Ureter (tissue), 1 donor: ENCODE data around the gene ASB12. TPM values are rescaled to one million over a fixed set of nuclear protein-coding genes. Genes with fewer than 3 reads are reported as not detected.
"Not testable (repeated sequence)": the region's sequence is repeated elsewhere in the genome, so short reads cannot be mapped to it uniquely, and the experiment has no call there.

Source experiments
- DNase-seq: peaks from one replicate; pipeline ENCODE4 v3.0.0-alpha.2; 2020; ENCODE audit warnings: low spot score
- total RNA-seq: library from RNA; stranded (reverse); gene quantifications from one replicate; pipeline ENCODE4 v1.2.4, GENCODE V29; 2023
- donor health status: DM: yes; HTN: yes; CAD: no.

ASB12 gene
- 2.1 TPM for total RNA-seq

- no peak for DNase-seq
Measured at GRCh38 chrX:64230123-64230970, at the start of gene ASB12. Gene ASB12, minus strand, starts transcription at chrX:64230607. Its CDS starts 4,957 bp downstream, at chrX:64225650.

DNA sequence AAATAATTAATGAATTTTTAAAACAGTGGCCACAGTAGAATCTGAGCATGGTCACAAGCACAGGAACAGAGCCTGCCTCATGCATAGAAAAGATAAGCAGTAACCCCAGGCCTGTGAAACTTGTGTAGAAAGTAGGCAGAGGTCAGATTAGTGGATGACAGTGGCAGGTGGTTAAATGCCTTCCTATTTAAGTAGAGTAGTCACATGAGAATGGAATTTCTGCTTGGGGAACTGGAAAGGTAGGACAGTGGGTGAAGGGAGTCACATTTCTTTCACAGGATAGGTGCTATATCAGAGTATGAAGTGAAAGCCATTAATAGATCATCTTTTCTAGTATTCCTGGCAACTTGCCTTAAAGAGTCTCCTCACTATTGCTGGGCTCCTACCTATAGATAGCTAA, 34.9 kb upstream of the ASB12 start:
- no peak for DNase-seq

DNA sequence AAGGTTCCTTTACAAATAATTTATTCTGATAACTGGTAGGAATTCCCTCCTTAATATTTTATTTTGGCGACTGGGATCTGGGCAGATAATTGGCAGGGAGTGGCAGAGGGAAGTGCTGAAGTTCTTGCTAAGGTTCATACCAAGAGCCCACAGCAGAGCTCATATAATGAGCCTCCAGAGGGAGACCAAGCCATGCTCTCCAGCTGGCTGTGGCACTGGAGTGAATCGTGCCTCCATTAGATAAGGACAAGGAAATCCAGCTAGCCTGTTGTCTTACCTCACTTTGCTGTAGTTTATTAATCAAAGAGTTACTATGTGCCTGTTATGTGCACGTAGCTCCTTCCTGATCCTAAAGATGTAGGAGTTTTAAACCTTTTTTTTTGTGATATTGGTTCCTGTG, 1.3 kb downstream of the ASB12 start:
- DNase-seq: no peak

DNA sequence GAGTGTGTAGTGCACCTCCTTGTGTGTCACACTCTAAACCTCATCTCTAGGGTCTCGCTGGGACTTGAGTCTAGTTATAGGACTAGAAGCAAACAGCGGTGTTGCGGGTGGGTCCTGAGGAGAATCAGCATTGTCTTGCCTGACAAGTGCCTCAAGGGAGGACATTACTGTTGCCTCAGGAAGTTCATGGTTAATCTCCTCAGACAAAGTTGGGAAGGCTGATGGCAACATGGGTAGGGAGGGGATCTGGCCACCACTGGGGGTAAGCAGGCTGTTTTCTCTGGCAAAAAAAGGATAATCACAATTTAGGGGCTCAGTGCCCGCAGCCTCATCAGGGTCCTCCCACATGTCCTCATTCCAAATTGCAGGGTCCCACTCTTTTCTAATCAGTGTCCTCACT, 12.4 kb downstream of the ASB12 start:
- no peak for DNase-seq

DNA sequence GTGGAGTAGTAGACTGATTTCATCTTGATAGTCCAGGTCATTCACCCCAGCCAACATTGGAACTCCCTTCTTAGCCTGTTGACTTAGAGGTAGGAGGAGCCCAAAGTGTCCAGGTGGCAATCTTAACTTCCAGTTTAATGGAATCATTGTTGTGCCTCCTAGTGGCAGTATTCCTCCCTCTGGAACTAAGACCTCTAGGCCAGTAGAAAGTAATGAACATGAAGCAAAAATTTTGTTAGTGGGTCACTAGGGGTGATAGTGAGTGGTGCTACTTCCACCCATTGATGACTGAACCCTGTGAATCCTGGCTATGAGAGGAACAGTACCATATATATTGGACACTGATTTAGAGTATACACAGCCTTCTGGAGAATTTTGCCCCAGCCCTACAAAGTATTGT, 16.4 kb downstream of the ASB12 start:
- not testable (repeated sequence) for DNase-seq

- no peak for DNase-seq
Measured at GRCh38 chrX:64206556-64207162, 23.7 kb downstream of the ASB12 start.

GRCh38 chrX:64205735-64206501, 24.5 kb downstream of the ASB12 start:
- peak; percentile 95 for DNase-seq

DNA sequence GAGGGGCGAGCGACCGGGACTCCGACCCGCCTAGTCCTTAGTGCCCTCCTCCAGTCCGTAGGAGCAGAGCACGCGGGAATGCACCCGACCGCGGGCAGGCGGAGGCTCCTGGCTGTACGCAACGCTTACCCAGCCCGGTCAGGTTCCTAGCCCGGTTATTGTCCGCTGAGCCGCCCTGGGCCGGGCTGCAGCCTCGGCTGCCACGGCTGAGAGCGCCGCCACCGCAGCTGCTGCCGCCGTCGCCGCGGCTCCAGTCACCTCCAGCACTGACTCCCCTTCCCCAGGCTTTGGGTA, 25.0 kb downstream of the ASB12 start, which contains the start of gene AMER1:
Gene AMER1 (minus strand): TSS at position 268 of the 294 bp plus-strand sequence. CDS start 12,422 bp downstream, outside the sequence.
- DNase-seq: peak; percentile 45

- DNase-seq: peak; percentile 44
Measured at GRCh38 chrX:64204701-64205440, 25.5 kb downstream of the ASB12 start.

- no peak for DNase-seq
Measured at GRCh38 chrX:64204252-64204651, 26.2 kb downstream of the ASB12 start.

DNA sequence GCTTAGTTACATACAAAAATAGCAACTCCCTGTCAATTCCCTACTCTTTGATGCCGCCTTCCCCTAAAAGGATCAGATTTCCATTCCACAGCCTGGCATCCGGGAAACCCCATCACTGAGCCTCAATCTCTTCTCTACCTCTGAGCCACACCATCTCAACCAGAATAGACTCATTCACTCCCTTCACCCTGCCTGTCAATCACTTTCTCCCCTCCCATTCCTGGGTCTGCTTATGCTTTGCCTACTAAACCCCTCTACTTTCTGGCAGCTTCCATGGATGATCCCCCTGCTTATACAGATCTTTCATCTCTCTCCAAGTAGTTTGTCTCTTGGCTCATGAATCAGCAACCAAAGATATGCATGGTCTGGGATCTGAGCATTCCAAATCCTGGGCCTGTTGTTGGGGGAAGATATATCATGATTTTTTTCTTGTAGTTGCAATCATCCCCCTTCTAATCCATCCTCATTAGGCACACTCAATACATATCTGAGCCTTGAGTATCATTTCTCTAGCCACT, 27.5 kb downstream of the ASB12 start:
- no peak for DNase-seq

DNA sequence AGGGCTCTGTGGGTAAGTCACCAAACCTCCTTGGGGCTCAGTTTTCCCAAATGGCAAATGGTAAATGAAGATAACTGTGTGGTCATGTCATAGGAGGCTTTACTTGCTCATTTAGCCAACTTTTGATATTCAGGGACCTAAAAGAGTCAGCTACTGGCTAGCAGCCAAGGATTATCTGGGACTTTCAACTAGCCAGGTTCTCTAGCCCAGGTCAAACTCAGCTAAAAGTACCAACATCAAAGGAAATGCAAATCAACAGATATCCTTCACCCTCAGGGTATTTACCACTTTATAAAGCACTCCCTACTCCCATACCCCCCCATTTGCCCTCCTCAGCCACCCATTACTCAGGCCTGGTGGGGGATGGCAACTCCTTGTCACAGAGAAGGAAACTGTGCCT, 32.4 kb downstream of the ASB12 start:
- DNase-seq: no peak

GRCh38 chrX:64196606-64197005, 33.8 kb downstream of the ASB12 start:
- no peak for DNase-seq

DNA sequence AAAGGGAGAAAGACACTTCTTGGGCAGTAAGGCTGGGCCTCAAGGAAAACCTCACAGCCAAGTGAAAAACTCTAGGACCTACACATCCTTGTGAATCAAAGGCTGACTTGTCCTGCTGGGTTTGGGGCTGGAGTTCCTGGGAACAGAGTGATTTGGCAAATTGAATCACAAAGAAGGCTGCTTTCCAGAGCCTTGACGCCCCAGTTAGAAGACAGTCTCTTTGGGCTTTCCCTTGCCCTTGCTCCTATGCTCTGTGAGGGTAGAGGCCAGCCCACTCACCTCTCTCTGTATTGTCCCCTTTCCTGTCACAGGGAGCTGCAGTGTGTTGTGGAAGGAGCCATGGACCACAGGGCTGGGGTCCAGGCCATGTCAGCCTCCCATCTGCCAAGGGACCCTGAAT, 34.5 kb downstream of the ASB12 start:
- DNase-seq: no peak

- no peak for DNase-seq
Measured at GRCh38 chrX:64192673-64193072, 37.7 kb downstream of the ASB12 start.

- DNase-seq: no peak
Measured at GRCh38 chrX:64192040-64192439, 38.4 kb downstream of the ASB12 start.

DNA sequence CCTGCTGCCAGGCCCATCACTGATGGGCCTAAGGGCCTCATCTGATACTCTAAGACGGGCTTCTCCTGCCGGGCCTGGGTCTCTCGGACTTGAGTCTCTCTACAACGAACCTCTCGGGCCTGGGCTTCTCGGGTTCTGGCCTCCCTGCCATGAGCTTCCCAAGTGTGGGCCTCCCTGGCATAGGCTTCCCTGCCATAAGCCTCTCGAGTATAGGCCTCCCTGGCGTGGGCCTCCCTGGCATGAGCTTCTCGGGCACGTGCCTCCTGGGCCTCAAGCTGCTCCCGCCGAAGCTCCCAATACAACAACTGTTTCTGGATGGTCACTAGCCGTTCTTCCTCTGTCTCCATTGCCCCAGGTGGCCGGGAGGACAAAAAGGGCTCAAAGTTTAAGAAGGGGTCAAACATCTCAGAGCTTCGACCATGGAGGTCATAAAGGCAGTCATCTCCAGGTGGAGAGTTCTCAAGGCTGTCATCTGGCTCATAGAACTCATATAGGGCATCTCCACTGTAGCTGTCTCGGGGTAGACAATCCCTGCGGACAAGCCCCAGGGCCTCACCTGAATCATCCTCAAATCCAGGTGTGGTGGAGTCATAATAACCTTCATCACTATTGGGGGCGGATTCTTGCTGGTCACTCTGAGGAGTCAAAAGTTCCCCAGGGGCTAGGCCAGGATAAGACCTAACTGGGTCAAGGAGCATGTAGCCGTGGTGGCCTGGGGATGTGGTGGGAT, 39.0 kb downstream of the ASB12 start:
- peak; percentile 32 for DNase-seq

DNA sequence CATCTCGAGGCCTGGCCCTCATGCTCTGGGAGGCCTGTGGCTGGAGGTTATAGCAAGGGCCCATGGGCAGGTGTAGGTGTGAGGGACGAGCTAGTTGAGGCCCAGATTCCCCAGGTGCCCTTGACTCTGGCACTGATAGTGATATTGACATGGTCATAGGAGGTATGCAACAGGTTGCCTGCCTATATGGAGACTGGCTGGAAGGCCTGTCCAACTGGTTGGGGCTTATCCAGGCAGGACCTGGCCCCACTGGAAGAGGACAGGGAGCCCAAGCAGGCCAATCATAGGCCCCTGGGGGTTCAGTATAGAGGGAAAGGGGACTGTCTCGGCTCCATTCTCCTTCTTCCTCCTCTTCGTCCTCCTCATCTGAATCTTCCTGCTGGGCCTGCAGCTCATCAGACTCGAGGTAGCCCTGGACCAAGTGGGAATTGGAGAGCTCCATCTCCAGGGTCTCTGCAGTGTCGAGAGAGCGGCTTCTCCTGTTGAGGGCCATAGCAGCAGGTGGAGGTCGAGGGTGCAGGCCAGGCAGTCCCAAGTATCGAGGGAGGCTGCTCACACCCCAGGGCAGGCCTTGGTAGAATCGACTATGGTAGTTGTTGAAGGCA, 40.2 kb downstream of the ASB12 start:
- peak; percentile 22 for DNase-seq

- DNase-seq: no peak
Measured at GRCh38 chrX:64188901-64189300, 41.5 kb downstream of the ASB12 start.

DNA sequence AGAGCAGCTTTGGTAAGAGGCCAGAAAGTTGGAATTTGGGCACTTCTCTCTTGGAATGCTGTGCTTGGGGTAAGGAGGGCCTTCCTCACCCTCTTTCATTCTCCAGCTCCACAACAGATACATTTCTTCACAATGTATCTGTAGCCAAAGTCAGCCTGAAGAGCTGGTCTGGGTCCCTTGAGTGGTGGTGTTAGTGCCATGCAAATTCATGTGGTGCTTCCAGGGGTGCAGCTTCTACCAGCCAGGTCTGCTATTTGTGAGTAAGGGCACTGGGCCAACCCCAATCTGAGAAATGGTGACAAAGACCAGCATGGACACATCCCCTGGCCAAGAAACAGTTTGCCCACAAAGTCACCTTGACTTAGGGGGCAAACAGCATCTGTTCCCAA, 42.7 kb downstream of the ASB12 start:
- no peak for DNase-seq
